Gastroesophageal sphincter (tissue), 4 donors: Measurements from ENCODE around the gene SPG7. TPM values are rescaled to one million over a fixed set of nuclear protein-coding genes. Genes with fewer than 3 reads are reported as not detected.

Experiments
- ATAC-seq: fragments of 150-250 bp; one replicate; pipeline ENCODE4 v1.9.1; 2016; ENCODE audit warnings: mild to moderate bottlenecking, moderate library complexity
- H3K27ac ChIP-seq, 4 donors: fragments of 200-600 bp; sonication (generic) in 3 of 4; 1 replicate in 3 of 4; 2 replicates in 1 of 4; pipeline ENCODE4 v1.5.1; 2016 to 2019
- H3K27me3 ChIP-seq: fragments of 200-600 bp; sonication (generic); one replicate; pipeline ENCODE4 v1.5.1; 2019
- H3K36me3 ChIP-seq, 2 donors: fragments of 200-600 bp; sonication (generic); one replicate each; pipeline ENCODE4 v1.5.1; 2019; ENCODE audit warnings: control low read depth in 1 of 2
- H3K4me1 ChIP-seq, 3 donors: fragments of 200-600 bp; sonication (generic); 1 replicate in 2 of 3; 2 replicates in 1 of 3; pipeline ENCODE4 v1.5.1; 2016 to 2019; ENCODE audit warnings: control low read depth in 2 of 3
- H3K4me3 ChIP-seq, 2 donors: fragments of 200-600 bp; sonication (generic); one replicate each; pipeline ENCODE4 v1.5.1; 2019; ENCODE audit warnings: mild to moderate bottlenecking in 1 of 2, moderate library complexity in 1 of 2
- H3K9me3 ChIP-seq, 3 donors: fragments of 200-600 bp; sonication (generic); one replicate each; pipeline ENCODE4 v1.5.1; 2017 to 2019; ENCODE audit warnings: control low read depth in 2 of 3
- EP300 ChIP-seq: sonication (generic); formaldehyde crosslinking; IDR thresholded peaks from one replicate; pipeline ENCODE4 v1.6.1; 2017; ENCODE audit warnings: antibody characterized with exemption, mild to moderate bottlenecking
- POLR2A ChIP-seq, 2 donors: fragments of 450-650 bp; IDR thresholded peaks; one replicate each; pipeline ENCODE4 v1.6.1; 2017; ENCODE audit warnings: antibody characterized with exemption in 2 of 2, mild to moderate bottlenecking in 2 of 2, moderate library complexity in 1 of 2
- POLR2AphosphoS5 ChIP-seq: sonication (generic); formaldehyde crosslinking; IDR thresholded peaks from one replicate; pipeline ENCODE4 v1.6.1; 2017; ENCODE audit warnings: antibody characterized with exemption
- WGBS, 2 donors: methylation state at CpG; one replicate each; pipeline ENCODE4 v1.1.5; 2018; ENCODE audit warnings: low coverage in 1 of 2; 5-methylcytosine and 5-hydroxymethylcytosine counted together
- total RNA-seq, 4 donors: library from RNA; depleted of rRNA; stranded (reverse); fragments of >200 nt; gene quantifications; one replicate each; pipeline ENCODE4 v1.1.0, GENCODE V29; 2016
- TF ChIP-seq, protein P1 (sequence below), 4 experiments: fragments of 200-600 bp in 2 of 4; fragments of 450-650 bp in 2 of 4; sonication (generic) in 1 of 4; IDR thresholded peaks; one replicate each; pipeline ENCODE4 v1.5.1; 2017 to 2019; ENCODE audit warnings: antibody characterized with exemption in 4 of 4, mild to moderate bottlenecking in 2 of 4, moderate library complexity in 2 of 4

Gene SPG7
- total RNA-seq, 4 donors from 2014 or later, result 80.9 to 160 (median 98.2) TPM

DNA sequence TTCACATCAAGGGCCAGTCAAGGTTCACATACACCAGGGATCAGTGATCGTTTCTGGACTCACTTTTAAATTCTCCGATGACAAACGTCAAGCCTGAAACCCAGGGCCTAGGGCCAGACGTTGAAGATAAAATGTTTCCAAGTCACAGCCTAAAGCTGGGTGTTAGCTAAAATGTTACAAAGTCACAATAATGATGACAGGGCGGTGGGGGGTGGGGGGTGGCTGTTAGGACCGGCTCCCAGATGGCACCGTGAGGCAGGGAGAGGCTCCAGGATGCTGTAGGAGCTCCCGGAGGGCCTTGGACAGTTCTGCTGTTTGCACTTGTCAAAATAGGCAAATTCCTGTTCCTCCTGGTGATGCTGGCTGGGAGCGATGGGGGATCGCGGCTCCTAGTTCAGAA is 35.9 kb downstream of the SPG7 start:
- TF ChIP-seq POLR2A (IDR thresholded peaks at IDR 0.05), result no peak
- no peak for ATAC-seq
- Histone ChIP-seq H3K36me3 (peaks cover 0 to 73% of the 10 kb centered on the region in 2 donors), H3K9me3 (no peaks in the 10 kb centered on the region), H3K4me3 (no peak overlapping the region), H3K27me3 (no peaks in the 10 kb centered on the region), H3K4me1 (peaks cover 0 to 13% (median 0%) of the 10 kb centered on the region in 3 donors), H3K27ac (no peak overlapping the region)
- WGBS, 2 donors, result 87 to 89% methylated on average over 3 to 7 of the region's 11 CpGs

- TF ChIP-seq POLR2AphosphoS5, result no peak
- TF ChIP-seq, protein P1, sequence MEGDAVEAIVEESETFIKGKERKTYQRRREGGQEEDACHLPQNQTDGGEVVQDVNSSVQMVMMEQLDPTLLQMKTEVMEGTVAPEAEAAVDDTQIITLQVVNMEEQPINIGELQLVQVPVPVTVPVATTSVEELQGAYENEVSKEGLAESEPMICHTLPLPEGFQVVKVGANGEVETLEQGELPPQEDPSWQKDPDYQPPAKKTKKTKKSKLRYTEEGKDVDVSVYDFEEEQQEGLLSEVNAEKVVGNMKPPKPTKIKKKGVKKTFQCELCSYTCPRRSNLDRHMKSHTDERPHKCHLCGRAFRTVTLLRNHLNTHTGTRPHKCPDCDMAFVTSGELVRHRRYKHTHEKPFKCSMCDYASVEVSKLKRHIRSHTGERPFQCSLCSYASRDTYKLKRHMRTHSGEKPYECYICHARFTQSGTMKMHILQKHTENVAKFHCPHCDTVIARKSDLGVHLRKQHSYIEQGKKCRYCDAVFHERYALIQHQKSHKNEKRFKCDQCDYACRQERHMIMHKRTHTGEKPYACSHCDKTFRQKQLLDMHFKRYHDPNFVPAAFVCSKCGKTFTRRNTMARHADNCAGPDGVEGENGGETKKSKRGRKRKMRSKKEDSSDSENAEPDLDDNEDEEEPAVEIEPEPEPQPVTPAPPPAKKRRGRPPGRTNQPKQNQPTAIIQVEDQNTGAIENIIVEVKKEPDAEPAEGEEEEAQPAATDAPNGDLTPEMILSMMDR (IDR thresholded peaks at IDR 0.05), result no peak
- no peak for TF ChIP-seq POLR2A (IDR thresholded peaks at IDR 0.05)
- TF ChIP-seq EP300, result no peak
- H3K4me3 ChIP-seq, result no peak overlapping the region
- H3K27me3 ChIP-seq, result no peaks in the 10 kb centered on the region
- H3K4me1 ChIP-seq, result peaks cover 0 to 13% (median 0%) of the 10 kb centered on the region in 3 donors
- peaks cover 0 to 77% of the 10 kb centered on the region in 2 donors for H3K36me3 ChIP-seq
- no peak for ATAC-seq
- no peaks in the 10 kb centered on the region for H3K9me3 ChIP-seq
- WGBS, 2 donors, result 50% methylated on average over 1 of the region's 13 CpGs; no CpG with 5 or more reads in 1 of the 2 donors
- H3K27ac ChIP-seq, result no peak overlapping the region
Measured at GRCh38 chr16:89544713-89545043, 36.5 kb downstream of the SPG7 start.

- Histone ChIP-seq H3K4me1 (peaks cover 0 to 13% (median 0%) of the 10 kb centered on the region in 3 donors), H3K27me3 (no peaks in the 10 kb centered on the region), H3K27ac (no peak overlapping the region), H3K36me3 (peaks cover 0 to 82% of the 10 kb centered on the region in 2 donors), H3K4me3 (no peak overlapping the region), H3K9me3 (no peaks in the 10 kb centered on the region)
- WGBS, 2 donors, result 97% methylated on average over 5 of the region's 17 CpGs; no CpG with 5 or more reads in 1 of the 2 donors
- no peak for TF ChIP-seq POLR2A (IDR thresholded peaks at IDR 0.05)
- ATAC-seq, result no peak
Measured at GRCh38 chr16:89545044-89545830, 37.0 kb downstream of the SPG7 start.

DNA sequence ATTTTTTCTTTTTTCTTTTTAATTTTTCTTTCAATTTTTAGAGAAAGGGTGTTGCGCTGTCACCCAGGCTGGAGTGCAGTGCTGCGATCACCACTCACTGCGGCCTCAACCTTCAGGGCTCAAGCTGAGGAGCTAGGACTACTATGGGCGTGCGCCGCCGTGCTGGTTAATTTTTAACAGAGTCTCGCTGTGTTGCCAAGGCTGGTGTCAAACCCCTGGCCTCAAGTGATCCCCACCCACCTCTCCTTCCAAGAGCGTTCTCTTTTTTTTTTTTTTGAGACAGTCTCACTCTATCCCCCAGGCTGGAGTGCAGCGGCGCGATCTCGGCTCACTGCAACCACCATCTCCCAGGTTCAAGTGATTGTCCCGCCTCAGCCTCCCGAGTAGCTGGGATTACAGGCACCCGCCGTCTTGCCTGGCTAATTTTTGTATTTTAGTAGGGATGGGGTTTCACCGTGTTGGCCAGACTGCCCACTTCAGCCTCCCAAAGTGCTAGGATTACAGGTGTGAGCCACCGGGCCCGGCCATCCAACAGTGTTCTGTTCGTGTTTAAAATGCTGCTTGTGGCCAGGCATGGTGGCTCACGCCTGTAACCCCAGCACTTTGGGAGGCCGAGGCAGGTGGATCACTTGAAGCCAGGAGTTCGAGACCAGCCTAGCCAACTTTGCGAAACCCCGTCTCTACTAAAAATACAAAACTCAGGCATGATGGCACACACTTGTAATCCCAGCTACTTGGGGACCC is 37.8 kb downstream of the SPG7 start:
- WGBS, 2 donors, result 90 to 100% methylated on average over 3 to 18 of the region's 26 CpGs
- Histone ChIP-seq H3K4me1 (peaks cover 0 to 13% (median 0%) of the 10 kb centered on the region in 3 donors), H3K4me3 (no peak overlapping the region), H3K36me3 (peaks cover 0 to 90% of the 10 kb centered on the region in 2 donors), H3K27me3 (no peaks in the 10 kb centered on the region), H3K9me3 (no peaks in the 10 kb centered on the region), H3K27ac (no peak overlapping the region)
- ATAC-seq, result no peak
- TF ChIP-seq POLR2A (IDR thresholded peaks at IDR 0.05) (no peak), EP300 (no peak), POLR2AphosphoS5 (no peak)
- TF ChIP-seq, protein P1 (IDR thresholded peaks at IDR 0.05), result no peak

DNA sequence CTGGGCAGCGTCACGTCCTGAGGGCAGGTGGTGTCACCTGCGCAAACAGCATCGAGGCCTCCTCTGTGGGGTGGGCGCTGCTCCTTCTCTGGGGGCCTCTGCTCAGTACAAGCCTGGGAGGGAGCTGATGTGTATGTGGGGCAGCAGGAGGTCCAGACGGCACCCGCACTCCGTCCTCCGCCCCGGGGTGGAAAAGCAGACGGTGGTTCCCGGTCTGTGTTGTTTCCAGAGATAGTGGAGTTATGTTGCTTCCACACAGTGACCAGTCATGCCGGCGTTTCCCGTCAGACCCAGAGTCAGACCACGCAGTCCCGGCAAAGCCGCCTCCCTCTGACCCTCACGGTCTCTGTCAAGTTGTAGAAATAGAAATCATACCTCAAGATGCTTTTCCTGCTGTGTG is 38.6 kb downstream of the SPG7 start:
- no peak for ATAC-seq
- Histone ChIP-seq H3K27me3 (no peaks in the 10 kb centered on the region), H3K27ac (no peak overlapping the region), H3K4me3 (no peak overlapping the region), H3K36me3 (peaks cover 0 to 91% of the 10 kb centered on the region in 2 donors), H3K9me3 (no peaks in the 10 kb centered on the region), H3K4me1 (peaks cover 0 to 9% (median 0%) of the 10 kb centered on the region in 3 donors)
- 90 to 91% methylated on average over 4 to 14 of the region's 19 CpGs for WGBS, 2 donors
- no peak for TF ChIP-seq POLR2A (IDR thresholded peaks at IDR 0.05)
- TF ChIP-seq EP300, result no peak
- no peak for TF ChIP-seq POLR2AphosphoS5
- TF ChIP-seq, protein P1 (IDR thresholded peaks at IDR 0.05), result no peak
